22Rv1 (cell line): Measurements from ENCODE around the gene ATP2B2.

Source experiments
- ZFX ChIP-seq: fragments of 450-650 bp; IDR thresholded peaks from 2 replicates; pipeline ENCODE4 v1.6.1; 2017; ENCODE audit warnings: antibody characterized with exemption, borderline replicate concordance
- TF ChIP-seq, protein P1 (sequence below): fragments of 450-650 bp; IDR thresholded peaks from 2 replicates; pipeline ENCODE4 v1.5.1; 2017; ENCODE audit warnings: mild to moderate bottlenecking

DNA sequence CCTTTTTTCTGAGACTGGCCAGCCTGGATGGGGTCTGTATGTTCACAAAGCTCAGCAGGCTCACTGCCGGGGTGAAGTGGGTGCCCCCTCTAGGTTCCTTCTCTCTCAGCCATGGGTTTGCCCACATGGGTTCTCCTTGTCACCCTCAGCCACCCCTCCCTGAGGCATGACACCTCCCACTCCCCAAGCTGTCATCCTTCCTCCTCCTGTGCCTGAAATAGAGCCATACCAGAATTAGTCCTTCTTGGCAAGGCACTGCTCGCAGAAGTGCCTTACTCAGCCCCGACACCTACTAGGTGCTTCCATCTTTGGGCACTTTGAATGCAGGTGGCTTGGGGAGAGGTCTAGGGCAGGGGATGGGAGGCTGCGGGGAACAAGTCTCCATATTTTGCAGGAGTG lies 121.5 kb downstream of the ATP2B2 start:
- TF ChIP-seq, protein P1, sequence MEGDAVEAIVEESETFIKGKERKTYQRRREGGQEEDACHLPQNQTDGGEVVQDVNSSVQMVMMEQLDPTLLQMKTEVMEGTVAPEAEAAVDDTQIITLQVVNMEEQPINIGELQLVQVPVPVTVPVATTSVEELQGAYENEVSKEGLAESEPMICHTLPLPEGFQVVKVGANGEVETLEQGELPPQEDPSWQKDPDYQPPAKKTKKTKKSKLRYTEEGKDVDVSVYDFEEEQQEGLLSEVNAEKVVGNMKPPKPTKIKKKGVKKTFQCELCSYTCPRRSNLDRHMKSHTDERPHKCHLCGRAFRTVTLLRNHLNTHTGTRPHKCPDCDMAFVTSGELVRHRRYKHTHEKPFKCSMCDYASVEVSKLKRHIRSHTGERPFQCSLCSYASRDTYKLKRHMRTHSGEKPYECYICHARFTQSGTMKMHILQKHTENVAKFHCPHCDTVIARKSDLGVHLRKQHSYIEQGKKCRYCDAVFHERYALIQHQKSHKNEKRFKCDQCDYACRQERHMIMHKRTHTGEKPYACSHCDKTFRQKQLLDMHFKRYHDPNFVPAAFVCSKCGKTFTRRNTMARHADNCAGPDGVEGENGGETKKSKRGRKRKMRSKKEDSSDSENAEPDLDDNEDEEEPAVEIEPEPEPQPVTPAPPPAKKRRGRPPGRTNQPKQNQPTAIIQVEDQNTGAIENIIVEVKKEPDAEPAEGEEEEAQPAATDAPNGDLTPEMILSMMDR: no peak
- no peak for TF ChIP-seq ZFX
